CD4-positive, alpha-beta T cell treated with Interleukin-1 beta for 1 hour (primary cell): ENCODE measurements around the gene TPM2.

Source experiments
- DNase-seq, 2 donors: peaks; one replicate each; pipeline ENCODE4 v3.0.0-alpha.2; 2020 to 2022

Gene TPM2

GRCh38 chr9:35674025-35674361, 15.7 kb downstream of the TPM2 start:
- DNase-seq = no peak

GRCh38 chr9:35673132-35674024, 16.3 kb downstream of the TPM2 start, which contains the start of gene CA9:
Gene CA9, plus strand, starts transcription at chr9:35673928. Its CDS starts 32 bp downstream, at chr9:35673960.
- no peak for DNase-seq

GRCh38 chr9:35669331-35670145, 20.2 kb downstream of the TPM2 start:
- DNase-seq = no peak

GRCh38 chr9:35667939-35668338, 21.8 kb downstream of the TPM2 start:
- no peak for DNase-seq

GRCh38 chr9:35666549-35666948, 23.2 kb downstream of the TPM2 start:
- DNase-seq = no peak

- DNase-seq = no peak
These were observed 23.7 kb downstream of the TPM2 start for GRCh38 chr9:35666045-35666444.

GRCh38 chr9:35665471-35665818, 24.3 kb downstream of the TPM2 start:
- DNase-seq = no peak

- DNase-seq = peak; percentile 58 to 73
These were observed 24.9 kb downstream of the TPM2 start, which contains the start of gene ARHGEF39 for GRCh38 chr9:35664531-35665470. Gene ARHGEF39, minus strand, starts transcription at chr9:35665195. Its CDS starts 26 bp downstream, at chr9:35665169.

- no peak for DNase-seq
These were observed 27.3 kb downstream of the TPM2 start for GRCh38 chr9:35662437-35662836.

GRCh38 chr9:35661756-35662350, 27.9 kb downstream of the TPM2 start:
- DNase-seq = peak; percentile 61 to 70

- no peak for DNase-seq
These were observed 28.7 kb downstream of the TPM2 start for GRCh38 chr9:35660966-35661415.

- DNase-seq = no peak
These were observed 30.4 kb downstream of the TPM2 start for GRCh38 chr9:35659340-35659739.

- peak in 1 of 2 donors; percentile 21 for DNase-seq
These were observed 30.8 kb downstream of the TPM2 start for GRCh38 chr9:35658968-35659220.

- DNase-seq = peak; percentile 84 to 88
These were observed 31.4 kb downstream of the TPM2 start, which contains the start of gene CCDC107 for GRCh38 chr9:35658137-35658967. Gene CCDC107, plus strand, starts transcription at chr9:35658292. Its CDS starts 88 bp downstream, at chr9:35658380.

- DNase-seq = peak; percentile 91 to 93
These were observed 32.1 kb downstream of the TPM2 start, which contains the start of gene RMRP for GRCh38 chr9:35657546-35658136. Gene RMRP, minus strand, starts transcription at chr9:35658019.

- DNase-seq = peak in 1 of 2 donors; percentile 15
These were observed 32.7 kb downstream of the TPM2 start for GRCh38 chr9:35656831-35657545.

GRCh38 chr9:35656348-35656747, 33.4 kb downstream of the TPM2 start:
- DNase-seq = no peak

- DNase-seq = no peak
These were observed 36.1 kb downstream of the TPM2 start for GRCh38 chr9:35653611-35654010.

GRCh38 chr9:35652829-35653209, 36.9 kb downstream of the TPM2 start:
- no peak for DNase-seq
